ENCODE data around the gene ULK1. TPM values are rescaled to one million over a fixed set of nuclear protein-coding genes. Genes with fewer than 3 reads are reported as not detected.

The ULK1 gene
- total and polyA plus RNA-seq, 2 experiments from 2014 or later: 8.4 to 33.8 TPM

GRCh38 chr12:131854861-131855476 lies 39.5 kb upstream of the ULK1 start:
- peaks cover 4% of the 10 kb centered on the region for H3K36me3 Mint-ChIP-seq (ENCODE audit: low read depth)
- no peaks in the 10 kb centered on the region for H3K36me3 ChIP-seq (ENCODE audit: insufficient read depth)
- H3K4me3 ChIP-seq: no peak overlapping the region
- H3K4me3 Mint-ChIP-seq: no peak overlapping the region
- H3K27ac ChIP-seq (ENCODE audit: low read depth): no peak overlapping the region
- peaks cover 27% of the 10 kb centered on the region for H3F3A ChIP-seq (replicated peaks; ENCODE audit: low read depth)
- no peak overlapping the region for H3K27ac Mint-ChIP-seq
- H2AFZ ChIP-seq: no peak overlapping the region
- H3K4me2 ChIP-seq: no peak overlapping the region
- peaks cover 42% of the 10 kb centered on the region for H3K27me3 Mint-ChIP-seq (ENCODE audit: insufficient read depth, low read depth, poor library complexity)
- H3K79me2 ChIP-seq (replicated peaks; ENCODE audit: insufficient read depth): no peaks in the 10 kb centered on the region
- TF ChIP-seq EZH2phosphoT487 (IDR thresholded peaks at IDR 0.05; ENCODE audit: unreplicated experiment) (no peak), JUNB (IDR thresholded peaks at IDR 0.05; ENCODE audit: unreplicated experiment) (no peak), ZNF331 (CRISPR knock-in tag; IDR thresholded peaks at IDR 0.05; ENCODE audit: low read depth) (no peak), NANOG (IDR thresholded peaks at IDR 0.05; ENCODE audit: borderline replicate concordance) (no peak), ZNF114 (CRISPR knock-in tag; IDR thresholded peaks at IDR 0.05) (no peak)
- no peaks in the 10 kb centered on the region for H4K20me1 ChIP-seq (replicated peaks; ENCODE audit: insufficient read depth)
- H3K27me3 ChIP-seq (ENCODE audit: insufficient read depth): no peaks in the 10 kb centered on the region
- no peaks in the 10 kb centered on the region for H3K9me2 ChIP-seq (ENCODE audit: insufficient read depth)
- peaks cover 3% of the 10 kb centered on the region; the same call in 1 of the 2 replicates for H3K4me1 ChIP-seq (ENCODE audit: insufficient read depth)
- ATAC-seq (no peak), DNase-seq (ENCODE audit: low spot score) (no peak)
- peaks cover 6% of the 10 kb centered on the region; the same call in 1 of the 3 replicates for H3K9me3 Mint-ChIP-seq
- peaks cover 17% of the 10 kb centered on the region for H3K4me1 Mint-ChIP-seq

GRCh38 chr12:131855521-131856142 lies 38.8 kb upstream of the ULK1 start:
- Histone ChIP-seq H2AFZ (no peak overlapping the region), H3K4me2 (no peak overlapping the region), H4K20me1 (replicated peaks; ENCODE audit: insufficient read depth) (no peaks in the 10 kb centered on the region), H3K4me1 (ENCODE audit: insufficient read depth) (peaks cover 4% of the 10 kb centered on the region; the same call in 1 of the 2 replicates), H3K79me2 (replicated peaks; ENCODE audit: insufficient read depth) (no peaks in the 10 kb centered on the region), H3K27ac (ENCODE audit: low read depth) (no peak overlapping the region), H3K36me3 (ENCODE audit: insufficient read depth) (no peaks in the 10 kb centered on the region), H3K27me3 (ENCODE audit: insufficient read depth) (no peaks in the 10 kb centered on the region), H3K9me2 (ENCODE audit: insufficient read depth) (no peaks in the 10 kb centered on the region), H3F3A (replicated peaks; ENCODE audit: low read depth) (peaks cover 27% of the 10 kb centered on the region), H3K4me3 (no peak overlapping the region)
- peaks cover 48% of the 10 kb centered on the region for H3K27me3 Mint-ChIP-seq (ENCODE audit: insufficient read depth, low read depth, poor library complexity)
- no peak for DNase-seq (ENCODE audit: low spot score)
- TF ChIP-seq ZNF114 (CRISPR knock-in tag; IDR thresholded peaks at IDR 0.05) (no peak), EZH2phosphoT487 (IDR thresholded peaks at IDR 0.05; ENCODE audit: unreplicated experiment) (no peak), ZNF331 (CRISPR knock-in tag; IDR thresholded peaks at IDR 0.05; ENCODE audit: low read depth) (no peak)
- no peak overlapping the region; the same call in 2 of the 3 replicates for H3K4me3 Mint-ChIP-seq
- H3K36me3 Mint-ChIP-seq (ENCODE audit: low read depth): peaks cover 4% of the 10 kb centered on the region; the same call in 2 of the 3 replicates
- H3K9me3 Mint-ChIP-seq: peaks cover 6% of the 10 kb centered on the region; the same call in 1 of the 3 replicates
- ATAC-seq: peak; percentile 46
- no peak overlapping the region for H3K27ac Mint-ChIP-seq
- peaks cover 23% of the 10 kb centered on the region for H3K4me1 Mint-ChIP-seq

DNA sequence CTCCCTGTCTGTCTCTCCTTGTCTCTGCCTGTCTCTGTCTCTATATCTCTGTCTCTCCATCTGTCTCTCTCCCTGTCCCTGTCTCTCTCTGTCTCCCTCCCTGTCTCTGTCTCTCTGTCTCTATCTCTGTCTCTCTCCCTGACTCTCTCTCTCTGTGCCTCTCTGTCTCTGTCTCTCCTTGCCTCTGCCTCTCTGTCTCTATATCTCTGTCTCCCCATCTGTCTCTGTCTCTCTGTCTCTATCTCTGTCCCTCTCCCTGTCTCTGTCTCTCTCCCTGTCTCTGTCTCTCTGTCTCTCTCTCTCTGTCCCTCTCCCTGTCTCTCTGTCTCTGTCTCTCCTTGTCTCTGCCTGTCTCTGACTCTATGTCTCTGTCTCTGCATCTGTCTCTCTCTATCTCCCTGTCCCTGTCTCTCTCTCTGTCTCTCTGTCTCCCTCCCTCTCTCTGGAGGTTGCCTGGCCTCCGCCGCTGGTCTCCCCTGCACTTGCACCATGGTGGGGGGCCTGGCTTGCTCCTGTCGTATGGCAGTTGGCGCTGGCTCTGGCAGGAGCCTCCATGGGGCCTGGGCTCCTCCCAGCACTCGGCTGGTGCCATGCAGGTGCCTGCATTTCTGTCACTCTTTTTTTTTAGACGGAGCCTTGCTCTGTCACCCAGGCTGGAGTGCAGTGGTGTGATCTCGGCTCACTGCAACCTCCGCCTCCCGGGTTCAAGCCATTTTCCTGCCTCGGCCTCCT lies 37.9 kb upstream of the ULK1 start:
- Histone ChIP-seq H3K27me3 (ENCODE audit: insufficient read depth) (no peaks in the 10 kb centered on the region), H3K9me2 (ENCODE audit: insufficient read depth) (no peaks in the 10 kb centered on the region), H3K4me3 (no peak overlapping the region), H4K20me1 (replicated peaks; ENCODE audit: insufficient read depth) (no peaks in the 10 kb centered on the region), H3F3A (replicated peaks; ENCODE audit: low read depth) (peaks cover 31% of the 10 kb centered on the region), H2AFZ (no peak overlapping the region), H3K4me2 (no peak overlapping the region), H3K27ac (ENCODE audit: low read depth) (no peak overlapping the region), H3K4me1 (ENCODE audit: insufficient read depth) (peaks cover 8% of the 10 kb centered on the region), H3K79me2 (replicated peaks; ENCODE audit: insufficient read depth) (no peaks in the 10 kb centered on the region), H3K36me3 (ENCODE audit: insufficient read depth) (no peaks in the 10 kb centered on the region)
- no peak overlapping the region for H3K27ac Mint-ChIP-seq
- peaks cover 4% of the 10 kb centered on the region; the same call in 1 of the 3 replicates for H3K36me3 Mint-ChIP-seq (ENCODE audit: low read depth)
- H3K9me3 Mint-ChIP-seq: peaks cover 6% of the 10 kb centered on the region; the same call in 1 of the 3 replicates
- H3K4me3 Mint-ChIP-seq: peak overlapping the region; percentile 7; the same call in 1 of the 3 replicates
- no peak for DNase-seq (ENCODE audit: low spot score)
- ATAC-seq: no peak
- H3K27me3 Mint-ChIP-seq (ENCODE audit: insufficient read depth, low read depth, poor library complexity): peaks cover 50% of the 10 kb centered on the region
- peaks cover 29% of the 10 kb centered on the region for H3K4me1 Mint-ChIP-seq
- TF ChIP-seq, protein P1, sequence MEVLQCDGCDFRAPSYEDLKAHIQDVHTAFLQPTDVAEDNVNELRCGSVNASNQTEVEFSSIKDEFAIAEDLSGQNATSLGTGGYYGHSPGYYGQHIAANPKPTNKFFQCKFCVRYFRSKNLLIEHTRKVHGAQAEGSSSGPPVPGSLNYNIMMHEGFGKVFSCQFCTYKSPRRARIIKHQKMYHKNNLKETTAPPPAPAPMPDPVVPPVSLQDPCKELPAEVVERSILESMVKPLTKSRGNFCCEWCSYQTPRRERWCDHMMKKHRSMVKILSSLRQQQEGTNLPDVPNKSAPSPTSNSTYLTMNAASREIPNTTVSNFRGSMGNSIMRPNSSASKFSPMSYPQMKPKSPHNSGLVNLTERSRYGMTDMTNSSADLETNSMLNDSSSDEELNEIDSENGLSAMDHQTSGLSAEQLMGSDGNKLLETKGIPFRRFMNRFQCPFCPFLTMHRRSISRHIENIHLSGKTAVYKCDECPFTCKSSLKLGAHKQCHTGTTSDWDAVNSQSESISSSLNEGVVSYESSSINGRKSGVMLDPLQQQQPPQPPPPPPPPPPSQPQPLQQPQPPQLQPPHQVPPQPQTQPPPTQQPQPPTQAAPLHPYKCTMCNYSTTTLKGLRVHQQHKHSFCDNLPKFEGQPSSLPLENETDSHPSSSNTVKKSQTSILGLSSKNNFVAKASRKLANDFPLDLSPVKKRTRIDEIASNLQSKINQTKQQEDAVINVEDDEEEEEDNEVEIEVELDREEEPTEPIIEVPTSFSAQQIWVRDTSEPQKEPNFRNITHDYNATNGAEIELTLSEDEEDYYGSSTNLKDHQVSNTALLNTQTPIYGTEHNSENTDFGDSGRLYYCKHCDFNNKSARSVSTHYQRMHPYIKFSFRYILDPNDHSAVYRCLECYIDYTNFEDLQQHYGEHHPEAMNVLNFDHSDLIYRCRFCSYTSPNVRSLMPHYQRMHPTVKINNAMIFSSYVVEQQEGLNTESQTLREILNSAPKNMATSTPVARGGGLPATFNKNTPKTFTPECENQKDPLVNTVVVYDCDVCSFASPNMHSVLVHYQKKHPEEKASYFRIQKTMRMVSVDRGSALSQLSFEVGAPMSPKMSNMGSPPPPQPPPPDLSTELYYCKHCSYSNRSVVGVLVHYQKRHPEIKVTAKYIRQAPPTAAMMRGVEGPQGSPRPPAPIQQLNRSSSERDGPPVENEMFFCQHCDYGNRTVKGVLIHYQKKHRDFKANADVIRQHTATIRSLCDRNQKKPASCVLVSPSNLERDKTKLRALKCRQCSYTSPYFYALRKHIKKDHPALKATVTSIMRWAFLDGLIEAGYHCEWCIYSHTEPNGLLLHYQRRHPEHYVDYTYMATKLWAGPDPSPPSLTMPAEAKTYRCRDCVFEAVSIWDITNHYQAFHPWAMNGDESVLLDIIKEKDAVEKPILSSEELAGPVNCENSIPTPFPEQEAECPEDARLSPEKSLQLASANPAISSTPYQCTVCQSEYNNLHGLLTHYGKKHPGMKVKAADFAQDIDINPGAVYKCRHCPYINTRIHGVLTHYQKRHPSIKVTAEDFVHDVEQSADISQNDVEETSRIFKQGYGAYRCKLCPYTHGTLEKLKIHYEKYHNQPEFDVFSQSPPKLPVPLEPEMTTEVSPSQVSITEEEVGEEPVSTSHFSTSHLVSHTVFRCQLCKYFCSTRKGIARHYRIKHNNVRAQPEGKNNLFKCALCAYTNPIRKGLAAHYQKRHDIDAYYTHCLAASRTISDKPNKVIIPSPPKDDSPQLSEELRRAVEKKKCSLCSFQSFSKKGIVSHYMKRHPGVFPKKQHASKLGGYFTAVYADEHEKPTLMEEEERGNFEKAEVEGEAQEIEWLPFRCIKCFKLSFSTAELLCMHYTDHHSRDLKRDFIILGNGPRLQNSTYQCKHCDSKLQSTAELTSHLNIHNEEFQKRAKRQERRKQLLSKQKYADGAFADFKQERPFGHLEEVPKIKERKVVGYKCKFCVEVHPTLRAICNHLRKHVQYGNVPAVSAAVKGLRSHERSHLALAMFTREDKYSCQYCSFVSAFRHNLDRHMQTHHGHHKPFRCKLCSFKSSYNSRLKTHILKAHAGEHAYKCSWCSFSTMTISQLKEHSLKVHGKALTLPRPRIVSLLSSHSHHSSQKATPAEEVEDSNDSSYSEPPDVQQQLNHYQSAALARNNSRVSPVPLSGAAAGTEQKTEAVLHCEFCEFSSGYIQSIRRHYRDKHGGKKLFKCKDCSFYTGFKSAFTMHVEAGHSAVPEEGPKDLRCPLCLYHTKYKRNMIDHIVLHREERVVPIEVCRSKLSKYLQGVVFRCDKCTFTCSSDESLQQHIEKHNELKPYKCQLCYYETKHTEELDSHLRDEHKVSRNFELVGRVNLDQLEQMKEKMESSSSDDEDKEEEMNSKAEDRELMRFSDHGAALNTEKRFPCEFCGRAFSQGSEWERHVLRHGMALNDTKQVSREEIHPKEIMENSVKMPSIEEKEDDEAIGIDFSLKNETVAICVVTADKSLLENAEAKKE (CRISPR knock-in tag; IDR thresholded peaks at IDR 0.05): no peak
- TF ChIP-seq EZH2phosphoT487 (IDR thresholded peaks at IDR 0.05; ENCODE audit: unreplicated experiment): no peak
